GM19239 (cell line): ENCODE measurements around the gene COPB1.

ENCODE experiments used
- DNase-seq: peaks from one replicate; pipeline ENCODE4 v3.0.0; 2011; ENCODE audit warnings: low spot score; ENCODE audit not compliant: insufficient read length
- FAIRE-seq: peaks from 2 replicates; lab custom pipeline; 2011; peaks lifted over from hg19 to GRCh38; lab: Jason Lieb, UNC

COPB1 gene

GRCh38 chr11:14443638-14444037 lies 56.0 kb downstream of the COPB1 start:
- DNase-seq: no peak
- FAIRE-seq: no peak

GRCh38 chr11:14435717-14436512 lies 63.7 kb downstream of the COPB1 start:
- FAIRE-seq: no peak
- no peak for DNase-seq

- DNase-seq (no peak), FAIRE-seq (no peak)
Observed at GRCh38 chr11:14425621-14426020, 74.0 kb downstream of the COPB1 start.

DNA sequence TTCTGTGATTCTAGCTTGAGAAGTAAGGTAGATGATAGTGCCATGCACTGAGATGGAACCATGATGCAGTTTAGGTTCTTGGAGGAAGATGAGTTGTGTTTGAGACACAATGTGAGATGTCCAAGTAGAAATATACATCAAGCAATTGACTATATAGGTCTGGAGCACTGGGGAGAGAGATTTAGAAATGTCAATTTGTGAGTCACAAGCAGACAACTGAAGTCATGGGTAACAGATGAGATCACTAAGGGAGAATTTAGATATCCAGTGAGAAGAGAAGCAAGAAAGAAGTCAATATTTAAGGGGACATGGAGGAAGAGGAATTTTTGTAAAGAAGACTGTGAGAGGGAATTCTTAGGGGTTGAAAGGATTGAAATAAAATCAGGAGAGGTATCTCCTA lies 75.5 kb downstream of the COPB1 start:
- DNase-seq: no peak

GRCh38 chr11:14423633-14424032 lies 76.0 kb downstream of the COPB1 start:
- DNase-seq: no peak
- no peak for FAIRE-seq

More for the DNA sequence above, 75.5 kb downstream of the COPB1 start:
- FAIRE-seq: no peak

DNA sequence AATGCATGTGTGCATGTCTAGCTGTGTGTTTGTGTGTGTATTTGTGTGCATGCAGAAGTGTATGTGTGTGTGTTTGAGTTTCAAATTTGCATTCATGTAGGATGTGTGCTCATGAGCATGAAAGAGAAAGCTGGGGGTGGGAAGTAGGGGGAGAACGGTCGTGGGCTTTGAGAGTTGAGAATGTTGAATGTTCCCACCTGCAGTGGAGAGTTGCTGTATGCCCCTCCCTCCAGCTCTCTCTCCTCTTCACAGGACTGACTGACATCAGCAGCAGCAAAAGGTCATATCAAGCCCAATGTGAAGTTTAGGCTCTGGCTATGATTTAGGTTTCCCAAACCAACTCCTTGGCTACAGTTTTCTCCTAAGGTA lies 76.8 kb downstream of the COPB1 start:
- FAIRE-seq (no peak), DNase-seq (no peak)

DNA sequence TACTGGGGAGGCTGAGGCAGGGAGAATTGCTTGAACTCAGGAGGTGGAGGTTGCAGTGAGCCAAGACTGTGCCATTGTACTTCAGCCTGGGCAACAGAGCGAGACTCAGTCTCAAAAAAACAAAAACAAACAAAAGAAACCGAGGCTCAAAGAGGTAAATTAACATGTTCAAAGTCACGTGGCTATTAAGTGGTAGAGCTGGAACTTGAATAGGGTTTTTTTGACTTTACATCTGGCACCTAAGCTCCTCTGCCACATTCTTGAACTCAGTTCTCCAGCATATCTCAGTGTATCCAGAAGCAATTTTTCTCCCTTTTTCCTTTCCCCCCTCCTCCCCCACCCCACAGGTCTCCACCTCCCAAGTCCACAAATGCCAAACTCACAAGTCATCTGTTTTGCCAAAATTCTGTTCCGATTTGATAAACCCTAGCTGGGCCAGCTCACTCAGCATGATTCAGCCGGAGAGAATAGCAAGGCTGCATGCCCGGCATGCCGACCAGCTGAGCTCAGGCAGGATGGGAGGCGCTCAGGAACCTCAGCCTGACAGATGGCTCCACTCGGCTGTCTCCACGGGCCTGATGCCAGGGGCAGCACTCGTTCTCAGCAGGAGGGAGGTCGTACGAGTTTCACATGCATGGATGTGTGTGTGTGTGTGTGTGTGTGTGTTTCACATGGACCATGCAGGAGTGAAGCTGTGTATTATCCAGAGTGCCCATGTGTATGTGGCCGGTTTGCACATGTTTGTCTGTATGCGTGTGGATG lies 77.4 kb downstream of the COPB1 start:
- FAIRE-seq (no peak), DNase-seq (no peak)

DNA sequence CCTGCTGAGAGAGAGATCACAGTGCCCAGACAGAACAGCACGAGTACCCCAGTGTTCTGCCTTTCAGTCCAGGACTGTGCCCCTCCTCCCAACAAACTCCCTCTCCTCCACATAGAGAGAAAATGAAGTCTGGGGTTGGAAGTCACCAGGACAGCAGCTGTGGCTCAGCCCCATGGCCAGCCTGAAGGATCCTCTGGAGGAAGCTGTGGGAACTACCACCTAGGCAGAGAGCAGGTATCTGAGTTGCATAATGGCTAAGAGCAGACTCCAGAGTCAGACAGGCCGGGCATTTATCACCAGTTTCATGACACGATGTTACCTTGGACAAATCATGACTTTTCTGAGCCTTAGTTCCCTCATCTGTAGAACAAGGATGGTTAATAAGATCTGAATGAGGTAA lies 79.4 kb downstream of the COPB1 start:
- DNase-seq (no peak), FAIRE-seq (no peak)

- FAIRE-seq: peak; percentile 35
- no peak for DNase-seq
Observed at GRCh38 chr11:14418801-14419417, 80.7 kb downstream of the COPB1 start.

DNA sequence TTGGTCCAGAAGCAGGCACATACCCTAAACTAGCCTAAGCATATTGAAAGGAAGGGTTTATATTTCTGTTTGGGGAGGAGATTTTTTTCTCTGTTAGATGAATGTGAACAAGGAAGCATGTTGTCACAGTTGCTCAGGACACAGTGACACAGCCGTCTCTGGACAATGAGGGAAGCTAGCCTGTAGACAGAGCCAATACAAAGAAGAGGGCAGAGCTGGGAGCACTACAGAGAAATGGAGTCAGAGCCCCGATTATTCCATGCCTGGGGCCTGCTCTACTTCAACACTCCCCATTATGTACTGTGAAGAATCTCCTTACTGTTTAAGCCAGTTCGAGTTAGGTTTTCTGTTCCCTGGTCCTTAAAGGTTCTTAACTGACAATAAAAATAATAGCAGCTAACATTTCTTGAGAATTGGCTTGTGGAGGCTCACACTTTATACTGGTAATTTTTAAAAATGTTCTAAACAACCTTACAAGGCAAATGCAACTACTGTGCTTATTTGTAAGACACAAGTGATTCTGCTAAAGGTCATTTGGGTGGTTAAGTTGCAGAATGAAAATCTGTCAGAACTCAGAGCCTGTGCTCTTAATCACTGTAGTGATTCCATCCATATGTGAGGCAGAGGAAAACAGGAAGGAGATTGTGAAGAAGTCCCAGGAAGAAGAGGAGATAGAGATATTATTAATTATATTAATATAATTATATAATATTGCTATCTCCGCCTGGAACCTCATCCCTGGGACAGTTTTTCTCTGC lies 81.8 kb downstream of the COPB1 start:
- DNase-seq (no peak), FAIRE-seq (no peak)

GRCh38 chr11:14417186-14417585 lies 82.4 kb downstream of the COPB1 start:
- DNase-seq (no peak), FAIRE-seq (no peak)

- no peak for FAIRE-seq
- peak; percentile 5 for DNase-seq
Observed at GRCh38 chr11:14414470-14415461, 84.8 kb downstream of the COPB1 start.

DNA sequence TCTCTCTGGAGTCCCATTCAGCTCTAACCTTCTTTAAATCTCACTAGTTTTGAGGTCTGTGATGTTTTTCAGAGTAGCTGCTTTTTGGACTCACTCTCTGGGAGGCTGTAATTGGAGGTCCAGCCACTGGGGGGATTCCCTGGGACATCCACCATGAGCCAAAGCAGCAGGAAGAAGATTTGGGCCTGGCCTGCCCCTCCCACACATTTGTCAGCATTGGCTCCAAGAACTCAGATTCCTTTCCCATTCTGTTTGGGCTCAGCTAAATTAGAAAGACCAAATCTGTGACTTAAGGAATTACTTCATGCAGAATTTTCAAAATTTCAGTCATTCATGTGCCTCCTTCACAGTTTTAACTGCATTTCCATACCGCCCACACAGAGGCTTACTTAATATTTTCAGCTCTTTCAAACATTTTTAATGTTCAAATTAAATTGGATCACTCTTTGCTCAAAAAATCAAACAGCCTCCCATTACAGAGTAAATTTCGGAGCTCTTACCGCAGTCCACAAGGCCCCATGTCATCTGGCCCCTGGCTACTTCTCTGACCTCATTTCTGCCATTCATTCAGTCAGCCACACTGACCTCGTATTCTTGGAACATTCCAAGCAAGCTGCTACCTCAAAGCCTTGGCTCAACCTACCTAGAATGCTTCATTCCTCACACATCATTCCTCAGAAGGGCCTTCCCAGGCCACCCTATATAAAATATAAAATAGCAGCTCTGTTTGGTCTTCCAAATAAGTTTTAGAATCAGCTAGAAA lies 86.1 kb downstream of the COPB1 start:
- DNase-seq: no peak
- FAIRE-seq: no peak

DNA sequence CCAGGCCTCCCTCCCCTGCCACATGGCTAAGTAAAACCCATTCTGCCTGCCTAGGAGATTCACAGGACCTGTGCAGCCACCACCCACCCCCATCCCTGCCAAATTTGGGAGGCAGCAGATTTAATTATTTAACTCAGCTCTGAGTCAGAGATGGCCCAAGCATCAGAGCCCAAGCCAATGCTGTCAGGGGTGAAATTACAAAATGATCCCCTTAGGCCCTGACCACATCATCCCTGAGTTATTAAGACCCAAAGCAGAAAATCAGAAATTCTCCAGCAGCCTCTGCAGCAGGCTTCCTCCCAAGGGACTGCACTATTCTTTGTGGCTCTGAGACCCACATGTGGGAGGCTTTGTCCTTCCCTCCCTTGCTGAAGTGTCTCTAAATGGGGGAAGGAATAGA lies 87.8 kb downstream of the COPB1 start:
- DNase-seq (no peak), FAIRE-seq (no peak)

DNA sequence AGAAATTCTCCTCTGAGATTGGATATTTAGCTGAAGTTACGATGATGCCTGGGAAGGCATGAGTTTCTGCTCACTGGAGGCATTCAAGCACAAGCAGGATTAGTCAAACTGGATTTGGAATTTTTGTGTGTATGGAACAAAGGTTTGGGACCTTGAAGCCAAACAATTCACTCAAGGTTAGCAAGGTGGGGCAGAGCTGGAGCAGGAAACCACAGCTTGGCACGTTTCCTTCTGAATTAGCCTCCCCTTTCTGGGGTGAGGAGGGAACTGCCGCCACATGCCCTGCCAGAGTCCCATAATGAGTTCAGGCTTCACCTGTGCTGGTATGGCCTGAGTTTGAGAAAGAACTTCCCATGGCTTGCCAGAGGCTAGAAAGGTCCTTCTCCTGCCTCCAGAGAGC lies 89.7 kb downstream of the COPB1 start:
- FAIRE-seq (no peak), DNase-seq (no peak)

GRCh38 chr11:14408612-14409011 lies 91.0 kb downstream of the COPB1 start:
- FAIRE-seq (no peak), DNase-seq (no peak)
